Gastroesophageal sphincter (tissue), 3 donors: ENCODE results near the gene IZUMO1R.

Experiments used
- EP300 ChIP-seq: sonication (generic); formaldehyde crosslinking; IDR thresholded peaks from one replicate; pipeline ENCODE4 v1.6.1; 2017; ENCODE audit warnings: antibody characterized with exemption, mild to moderate bottlenecking
- POLR2AphosphoS5 ChIP-seq: sonication (generic); formaldehyde crosslinking; IDR thresholded peaks from one replicate; pipeline ENCODE4 v1.6.1; 2017; ENCODE audit warnings: antibody characterized with exemption
- TF ChIP-seq, protein P1 (sequence below), 4 experiments: fragments of 200-600 bp in 2 of 4; fragments of 450-650 bp in 2 of 4; sonication (generic) in 1 of 4; IDR thresholded peaks; one replicate each; pipeline ENCODE4 v1.5.1; 2017 to 2019; ENCODE audit warnings: antibody characterized with exemption in 4 of 4, mild to moderate bottlenecking in 2 of 4, moderate library complexity in 2 of 4

GRCh38 chr11:94307101-94307791 is 2.9 kb downstream of the IZUMO1R start:
- TF ChIP-seq, protein P1, sequence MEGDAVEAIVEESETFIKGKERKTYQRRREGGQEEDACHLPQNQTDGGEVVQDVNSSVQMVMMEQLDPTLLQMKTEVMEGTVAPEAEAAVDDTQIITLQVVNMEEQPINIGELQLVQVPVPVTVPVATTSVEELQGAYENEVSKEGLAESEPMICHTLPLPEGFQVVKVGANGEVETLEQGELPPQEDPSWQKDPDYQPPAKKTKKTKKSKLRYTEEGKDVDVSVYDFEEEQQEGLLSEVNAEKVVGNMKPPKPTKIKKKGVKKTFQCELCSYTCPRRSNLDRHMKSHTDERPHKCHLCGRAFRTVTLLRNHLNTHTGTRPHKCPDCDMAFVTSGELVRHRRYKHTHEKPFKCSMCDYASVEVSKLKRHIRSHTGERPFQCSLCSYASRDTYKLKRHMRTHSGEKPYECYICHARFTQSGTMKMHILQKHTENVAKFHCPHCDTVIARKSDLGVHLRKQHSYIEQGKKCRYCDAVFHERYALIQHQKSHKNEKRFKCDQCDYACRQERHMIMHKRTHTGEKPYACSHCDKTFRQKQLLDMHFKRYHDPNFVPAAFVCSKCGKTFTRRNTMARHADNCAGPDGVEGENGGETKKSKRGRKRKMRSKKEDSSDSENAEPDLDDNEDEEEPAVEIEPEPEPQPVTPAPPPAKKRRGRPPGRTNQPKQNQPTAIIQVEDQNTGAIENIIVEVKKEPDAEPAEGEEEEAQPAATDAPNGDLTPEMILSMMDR (IDR thresholded peaks at IDR 0.05): no peak
- no peak for TF ChIP-seq EP300
- no peak for TF ChIP-seq POLR2AphosphoS5
